Calu3 (cell line): Measurements from ENCODE around the gene KMT2A. TPM values are rescaled to one million over a fixed set of nuclear protein-coding genes. Genes with fewer than 3 reads are reported as not detected.
A peak's percentile ranks its signal among the peaks of the same experiment; 100 is the strongest.

Source experiments
- Bru-seq: library from RNA; stranded (reverse); fragments of 400-500 nt; gene quantifications from one replicate; lab custom pipeline; 2021; lab: Mats Ljungman, UMichigan
- BruChase-seq, 2 experiments: library from RNA; stranded (reverse); fragments of 400-500 nt; gene quantifications; one replicate each; lab custom pipeline; 2021; lab: Mats Ljungman, UMichigan
- BruUV-seq: library from RNA; stranded (reverse); fragments of 400-500 nt; replicated peaks from 2 replicates; lab custom pipeline; 2021; lab: Mats Ljungman, UMichigan
- CTCF ChIA-PET: fragments of 300-600 bp; sonication (Branson Sonifier 250); formaldehyde crosslinking; loops from one replicate; lab custom pipeline; 2022; ENCODE audit warnings: antibody characterized with exemption; lab: Charles Lee
- DNase-seq: peaks from one replicate; pipeline ENCODE4 v3.0.0; 2022
- H3K27ac Mint-ChIP-seq: one replicate; pipeline ENCODE4 v1.8.0; 2022; ENCODE audit warnings: mixed read lengths; ENCODE audit not compliant: unreplicated experiment
- H3K27me3 Mint-ChIP-seq: one replicate; pipeline ENCODE4 v1.8.0; 2022; ENCODE audit warnings: mixed read lengths; ENCODE audit not compliant: unreplicated experiment
- H3K36me3 Mint-ChIP-seq: one replicate; pipeline ENCODE4 v1.8.0; 2022; ENCODE audit warnings: mild to moderate bottlenecking, moderate library complexity, mixed read lengths; ENCODE audit not compliant: insufficient read depth, unreplicated experiment
- H3K4me1 Mint-ChIP-seq: one replicate; pipeline ENCODE4 v1.8.0; 2022; ENCODE audit warnings: mild to moderate bottlenecking, low read depth, mixed read lengths; ENCODE audit not compliant: unreplicated experiment
- H3K4me3 Mint-ChIP-seq: one replicate; pipeline ENCODE4 v1.8.0; 2022; ENCODE audit warnings: mild to moderate bottlenecking, low read depth, moderate library complexity, mixed read lengths; ENCODE audit not compliant: unreplicated experiment
- H3K9me3 Mint-ChIP-seq: one replicate; pipeline ENCODE4 v1.8.0; 2022; ENCODE audit warnings: low read depth, mixed read lengths; ENCODE audit not compliant: unreplicated experiment
- intact Hi-C: fragments of 100-400 bp; cut with micrococcal nuclease; formaldehyde crosslinking; loops from one replicate; pipeline ENCODE4 v1.10.0; 2022; ENCODE audit not compliant: unreplicated experiment
- long read RNA-seq: library from polyadenylated mRNA; stranded (forward); transcript quantifications from one replicate; pipeline ENCODE4 v2.0.0, GENCODE V29; 2022
- total RNA-seq: library from RNA; stranded (reverse); gene quantifications from 2 replicates; pipeline ENCODE4 v1.2.3, GENCODE V29; 2022
- TF ChIP-seq, protein P1 (sequence below): fragments of 200-600 bp; IDR thresholded peaks from one replicate; pipeline ENCODE4 v1.8.0; 2022; ENCODE audit warnings: antibody characterized with exemption; ENCODE audit not compliant: unreplicated experiment

KMT2A gene
- 58.1 and 61.8 TPM in 2 replicates for total RNA-seq
- percentile 82 among the genes with signal in this experiment for Bru-seq, nascent RNA
- percentile 91 among the genes with signal in this experiment for BruChase-seq, experiment 1, labeled RNA remaining after a 6-hour chase
- BruChase-seq, experiment 2, labeled RNA remaining after a 2-hour chase: percentile 95 among the genes with signal in this experiment
- long read RNA-seq, partial matches to known transcripts: 1 of 11 reads
- long read RNA-seq, other reads (novel, unspliced or antisense): 8 of 11 reads

DNA sequence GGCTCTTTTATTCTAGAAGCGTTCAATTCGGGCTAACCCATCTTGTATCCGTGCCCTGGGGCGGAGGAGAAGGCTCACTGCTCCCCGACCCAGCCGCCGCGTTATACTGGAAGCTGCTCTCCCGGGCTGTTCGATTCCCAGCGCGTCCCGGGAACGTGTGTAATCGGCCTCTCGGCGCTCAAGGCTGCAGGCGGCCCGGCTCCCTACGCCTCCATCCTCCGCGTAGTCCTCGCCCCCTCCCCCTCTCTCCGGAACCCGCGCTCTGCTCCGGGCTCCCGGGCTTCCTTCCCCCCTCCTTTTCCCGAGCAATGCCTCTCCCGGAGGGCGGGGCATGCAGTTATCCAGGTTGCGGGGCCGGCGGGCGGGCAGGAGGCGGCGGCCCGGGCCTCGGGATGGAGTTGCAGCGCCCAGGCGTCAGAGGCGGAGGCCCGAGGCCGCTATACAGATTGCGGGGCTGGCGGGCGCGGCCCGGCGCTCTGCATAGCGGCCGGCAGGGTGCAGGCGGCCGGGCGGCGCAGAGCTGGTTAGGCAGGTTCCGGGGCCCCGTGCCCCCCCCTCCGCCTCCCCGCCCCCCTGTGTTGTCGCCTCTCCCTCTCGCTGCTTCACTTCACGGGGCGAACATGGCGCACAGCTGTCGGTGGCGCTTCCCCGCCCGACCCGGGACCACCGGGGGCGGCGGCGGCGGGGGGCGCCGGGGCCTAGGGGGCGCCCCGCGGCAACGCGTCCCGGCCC, at the start of gene KMT2A:
Gene KMT2A, plus strand, starts transcription at position 600 of the 732 bp plus-strand sequence. Its CDS starts 21 bp downstream, at position 621.
- no peaks in the 10 kb centered on the region for H3K27me3 Mint-ChIP-seq
- no TSS peak for BruUV-seq
- H3K27ac Mint-ChIP-seq: peak within 1 kb of the TSS; percentile 72
- peak within 1 kb of the TSS; percentile 88 for H3K4me3 Mint-ChIP-seq
- peaks cover 50% of the 10 kb centered on the region for H3K36me3 Mint-ChIP-seq
- H3K4me1 Mint-ChIP-seq: peaks cover 9% of the 10 kb centered on the region
- CTCF ChIA-PET: interaction anchor here (0.6 kb wide), 1 partner anchor 26 kb away, joined by 3 read pairs; no protein-coding TSS in a partner anchor
- no peaks in the 10 kb centered on the region for H3K9me3 Mint-ChIP-seq
- intact Hi-C loops: loop anchor here (5.0 kb wide), 1 partner anchor 34 kb away; the partner anchor contains the start of gene ATP5MG
- DNase-seq: peak; percentile 98
- TF ChIP-seq, protein P1, sequence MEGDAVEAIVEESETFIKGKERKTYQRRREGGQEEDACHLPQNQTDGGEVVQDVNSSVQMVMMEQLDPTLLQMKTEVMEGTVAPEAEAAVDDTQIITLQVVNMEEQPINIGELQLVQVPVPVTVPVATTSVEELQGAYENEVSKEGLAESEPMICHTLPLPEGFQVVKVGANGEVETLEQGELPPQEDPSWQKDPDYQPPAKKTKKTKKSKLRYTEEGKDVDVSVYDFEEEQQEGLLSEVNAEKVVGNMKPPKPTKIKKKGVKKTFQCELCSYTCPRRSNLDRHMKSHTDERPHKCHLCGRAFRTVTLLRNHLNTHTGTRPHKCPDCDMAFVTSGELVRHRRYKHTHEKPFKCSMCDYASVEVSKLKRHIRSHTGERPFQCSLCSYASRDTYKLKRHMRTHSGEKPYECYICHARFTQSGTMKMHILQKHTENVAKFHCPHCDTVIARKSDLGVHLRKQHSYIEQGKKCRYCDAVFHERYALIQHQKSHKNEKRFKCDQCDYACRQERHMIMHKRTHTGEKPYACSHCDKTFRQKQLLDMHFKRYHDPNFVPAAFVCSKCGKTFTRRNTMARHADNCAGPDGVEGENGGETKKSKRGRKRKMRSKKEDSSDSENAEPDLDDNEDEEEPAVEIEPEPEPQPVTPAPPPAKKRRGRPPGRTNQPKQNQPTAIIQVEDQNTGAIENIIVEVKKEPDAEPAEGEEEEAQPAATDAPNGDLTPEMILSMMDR: no peak

DNA sequence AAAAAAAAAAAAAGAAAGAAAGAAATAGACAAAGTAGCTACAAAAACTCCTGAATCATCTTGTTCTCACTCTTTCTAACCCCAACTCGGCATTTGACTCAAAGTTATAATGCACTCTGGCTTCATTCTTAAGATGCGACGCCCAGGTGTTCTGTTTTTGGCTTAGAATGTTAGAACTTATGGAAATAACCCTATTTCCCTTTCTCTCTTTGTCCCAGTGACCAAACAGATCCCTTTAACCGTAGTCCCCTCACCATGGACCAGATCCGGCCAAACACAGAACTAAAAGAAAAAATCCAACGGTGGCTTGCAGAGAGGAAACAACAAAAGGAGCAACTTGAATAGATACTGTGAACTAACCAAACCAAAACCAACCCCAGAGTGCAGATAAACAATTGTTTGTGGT, 40.2 kb upstream of the KMT2A start:
- H3K4me3 Mint-ChIP-seq: no peak overlapping the region
- no peaks in the 10 kb centered on the region for H3K9me3 Mint-ChIP-seq
- no peak for DNase-seq
- H3K27me3 Mint-ChIP-seq: no peaks in the 10 kb centered on the region
- H3K36me3 Mint-ChIP-seq: peaks cover 15% of the 10 kb centered on the region
- intact Hi-C loops: no loop called here
- TF ChIP-seq, protein P1: no peak
- H3K4me1 Mint-ChIP-seq: peaks cover 10% of the 10 kb centered on the region
- no TSS peak for BruUV-seq
- CTCF ChIA-PET: no interaction called here
- no peak overlapping the region for H3K27ac Mint-ChIP-seq

DNA sequence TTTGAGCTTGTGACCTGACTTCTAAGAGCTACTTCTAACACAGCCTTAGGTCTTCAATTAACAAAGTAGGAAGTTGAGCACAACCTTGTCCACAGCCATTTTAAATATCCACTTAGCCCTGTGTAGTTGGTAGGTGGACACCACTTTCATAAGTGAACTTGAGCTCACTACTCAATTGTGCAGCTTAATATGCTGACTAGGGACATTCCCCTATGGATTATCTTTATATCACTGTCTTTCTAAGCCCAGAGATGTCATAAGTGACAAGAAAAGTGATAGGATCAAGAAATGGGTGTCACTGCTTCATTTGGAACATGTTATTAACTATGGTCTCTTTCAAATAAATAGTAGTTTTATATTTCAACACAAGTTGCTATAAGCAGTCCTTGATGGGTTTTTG, 38.8 kb upstream of the KMT2A start:
- Mint-ChIP-seq H3K4me3 (no peak overlapping the region), H3K27ac (no peak overlapping the region), H3K27me3 (no peaks in the 10 kb centered on the region), H3K4me1 (peaks cover 10% of the 10 kb centered on the region), H3K9me3 (no peaks in the 10 kb centered on the region), H3K36me3 (peaks cover 27% of the 10 kb centered on the region)
- TF ChIP-seq, protein P1: no peak
- no TSS peak for BruUV-seq
- DNase-seq: no peak
- intact Hi-C loops: no loop called here
- CTCF ChIA-PET: no interaction called here

DNA sequence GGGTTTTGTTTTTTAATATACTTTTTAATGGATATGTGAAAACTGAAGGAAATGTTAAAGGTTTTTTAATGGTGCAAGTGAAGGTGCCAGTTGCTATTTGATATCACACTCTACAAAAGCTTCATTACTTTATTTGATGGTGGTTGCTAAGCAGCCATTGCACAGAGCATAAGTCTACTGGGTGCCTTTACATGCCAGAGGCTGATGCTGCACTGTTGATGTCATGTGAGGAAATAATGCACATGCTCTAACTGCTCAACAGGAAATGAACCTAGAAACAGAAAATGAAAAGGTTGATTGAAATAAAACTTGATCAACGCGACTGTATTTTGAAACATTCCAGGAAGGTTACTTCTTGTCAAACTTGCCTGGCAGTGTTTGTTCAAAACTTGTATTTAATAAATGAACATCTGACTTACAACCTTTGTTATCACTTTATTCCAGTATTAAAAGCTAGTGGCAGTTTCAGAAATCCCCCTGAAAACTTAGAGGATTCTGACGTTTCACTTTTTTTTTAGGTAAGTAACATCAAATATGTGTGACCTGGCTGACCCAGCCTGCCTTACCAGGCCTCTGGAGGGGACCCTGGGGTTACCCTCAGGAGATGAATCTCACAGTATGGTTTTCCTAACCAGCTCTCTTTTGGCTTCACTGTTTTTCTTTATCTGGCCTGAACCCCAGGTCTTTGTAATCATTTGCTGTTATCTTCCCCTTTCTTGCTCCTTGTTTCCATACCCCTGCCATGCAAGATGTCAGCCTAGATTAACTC, 37.3 kb upstream of the KMT2A start:
- TF ChIP-seq, protein P1: no peak
- DNase-seq: no peak
- H3K9me3 Mint-ChIP-seq: no peaks in the 10 kb centered on the region
- no TSS peak for BruUV-seq
- intact Hi-C loops: no loop called here
- H3K27me3 Mint-ChIP-seq: no peaks in the 10 kb centered on the region
- CTCF ChIA-PET: interaction anchor here (0.6 kb wide), 1 partner anchor 34 kb away, joined by 4 read pairs; no protein-coding TSS in a partner anchor
- H3K4me3 Mint-ChIP-seq: no peak overlapping the region
- H3K36me3 Mint-ChIP-seq: peaks cover 34% of the 10 kb centered on the region
- H3K27ac Mint-ChIP-seq: no peak overlapping the region
- H3K4me1 Mint-ChIP-seq: peaks cover 10% of the 10 kb centered on the region
